ENCODE data around the gene PIKFYVE.

- TF ChIP-seq EZH2 (IDR thresholded peaks at IDR 0.05), result no peak
- TF ChIP-seq CTCF (IDR thresholded peaks at IDR 0.05), result no peak
Measured at GRCh38 chr2:208279236-208279635, 13.2 kb downstream of the PIKFYVE start.
